CD4-positive, alpha-beta T cell treated with Interleukin-1 beta for 1 hour (primary cell): ENCODE results near the gene IZUMO4.
"Not testable (repeated sequence)": the region's sequence is repeated elsewhere in the genome, so short reads cannot be mapped to it uniquely, and the experiment has no call there.

ENCODE experiments used
- DNase-seq, 2 donors: peaks; one replicate each; pipeline ENCODE4 v3.0.0-alpha.2; 2020 to 2022

The IZUMO4 gene

GRCh38 chr19:2110822-2111221, 14.1 kb downstream of the IZUMO4 start:
- DNase-seq: no peak

DNA sequence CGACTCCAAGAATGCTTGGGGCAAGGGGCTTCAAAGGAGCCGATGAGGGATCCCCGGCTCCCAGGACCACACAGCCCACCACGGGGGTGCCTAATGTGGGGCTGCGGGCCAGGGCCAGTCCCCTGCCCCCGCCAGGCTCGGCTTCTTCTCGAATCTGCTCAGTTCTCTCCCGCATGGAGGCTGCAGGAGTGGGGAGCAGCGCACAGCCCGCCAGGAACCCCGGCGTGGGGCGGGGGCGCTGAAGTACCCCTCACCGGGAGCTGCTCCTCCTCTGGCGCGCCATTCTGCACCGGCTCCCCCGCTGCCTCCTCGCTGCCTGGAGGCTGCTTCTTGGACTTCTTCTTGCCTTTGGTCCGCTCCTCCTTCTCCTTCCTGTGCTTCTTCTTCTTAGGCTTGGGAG, 14.7 kb downstream of the IZUMO4 start:
- no peak for DNase-seq

GRCh38 chr19:2111886-2112285, 15.2 kb downstream of the IZUMO4 start:
- DNase-seq: no peak

- DNase-seq: no peak
Measured at GRCh38 chr19:2112516-2113320, 16.0 kb downstream of the IZUMO4 start.

DNA sequence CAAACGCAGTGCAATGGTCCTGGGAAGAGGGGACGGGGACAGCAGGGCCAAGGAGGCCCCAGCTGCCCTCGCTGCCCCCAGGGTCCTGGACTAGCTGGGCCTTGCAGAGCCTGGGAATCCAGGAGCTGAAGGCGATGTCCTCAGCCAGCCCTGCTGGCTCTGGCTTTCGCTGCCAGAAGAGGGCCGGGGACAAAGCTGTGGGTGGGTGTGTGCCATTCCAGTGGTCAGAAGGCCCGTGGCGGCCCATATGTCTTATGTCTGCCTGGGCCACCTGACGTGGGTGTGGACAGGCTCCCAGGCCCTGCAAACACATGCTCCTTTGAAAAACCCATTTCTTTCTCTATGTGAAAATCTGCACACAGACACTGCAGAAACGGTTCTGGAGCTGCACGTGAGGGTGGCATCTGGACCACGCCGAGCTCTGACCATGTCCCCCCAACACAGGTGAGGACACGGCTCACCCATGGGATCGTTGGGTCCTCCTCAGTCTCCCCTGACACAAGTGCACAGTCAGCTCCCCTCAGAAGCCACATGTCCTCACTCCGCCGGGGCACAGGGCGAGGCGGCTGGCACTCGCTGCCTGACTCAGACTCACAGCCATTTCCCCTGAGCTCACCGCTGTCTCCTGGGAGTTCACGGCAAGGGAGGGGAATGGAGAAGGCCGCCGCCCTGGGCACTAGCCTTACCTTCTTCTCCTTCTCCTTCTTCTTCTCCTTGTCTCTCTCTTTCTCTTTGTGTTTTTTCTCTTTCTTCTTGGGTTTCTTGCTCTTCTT, 16.9 kb downstream of the IZUMO4 start:
- no peak for DNase-seq

- DNase-seq: no peak
Measured at GRCh38 chr19:2114218-2114617, 17.5 kb downstream of the IZUMO4 start.

DNA sequence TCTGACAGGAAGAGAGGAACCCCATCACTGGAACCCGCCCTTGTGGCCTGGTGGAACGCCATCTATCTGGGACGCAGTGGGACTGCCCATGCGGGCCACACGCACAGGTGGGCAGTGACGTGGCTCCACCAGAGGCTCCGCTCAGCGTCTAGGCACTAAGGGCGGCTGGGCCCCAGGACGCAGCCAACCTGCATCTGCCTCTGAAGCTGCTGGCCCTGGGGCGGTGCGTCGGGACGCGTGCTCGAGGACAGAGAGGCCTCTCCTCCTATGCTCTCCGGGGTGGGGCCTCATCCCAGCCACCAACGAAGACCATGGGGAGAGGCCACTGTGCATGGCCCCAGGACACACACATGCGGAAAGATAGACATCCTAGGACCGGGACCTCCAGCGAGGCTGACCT, 18.1 kb downstream of the IZUMO4 start:
- no peak for DNase-seq

DNA sequence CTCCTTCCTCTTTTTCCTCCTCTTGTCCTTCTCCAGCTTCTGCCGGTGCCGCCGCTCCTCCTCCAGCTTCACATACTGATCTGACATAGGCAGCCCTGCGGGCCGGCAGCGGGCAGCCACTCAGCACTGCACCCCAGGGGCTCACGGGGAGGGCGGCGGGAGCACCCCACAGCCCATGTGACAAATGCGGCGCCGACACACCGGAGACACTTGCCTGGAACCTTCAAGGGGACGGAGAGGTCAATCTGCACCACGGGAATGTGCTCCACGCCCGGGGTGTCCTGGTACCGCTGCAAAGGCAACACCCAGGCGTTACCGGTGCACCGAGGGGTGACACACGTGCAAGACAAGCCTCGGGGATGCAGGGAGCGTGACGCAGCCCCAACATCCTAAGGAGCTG, 18.6 kb downstream of the IZUMO4 start:
- no peak for DNase-seq

DNA sequence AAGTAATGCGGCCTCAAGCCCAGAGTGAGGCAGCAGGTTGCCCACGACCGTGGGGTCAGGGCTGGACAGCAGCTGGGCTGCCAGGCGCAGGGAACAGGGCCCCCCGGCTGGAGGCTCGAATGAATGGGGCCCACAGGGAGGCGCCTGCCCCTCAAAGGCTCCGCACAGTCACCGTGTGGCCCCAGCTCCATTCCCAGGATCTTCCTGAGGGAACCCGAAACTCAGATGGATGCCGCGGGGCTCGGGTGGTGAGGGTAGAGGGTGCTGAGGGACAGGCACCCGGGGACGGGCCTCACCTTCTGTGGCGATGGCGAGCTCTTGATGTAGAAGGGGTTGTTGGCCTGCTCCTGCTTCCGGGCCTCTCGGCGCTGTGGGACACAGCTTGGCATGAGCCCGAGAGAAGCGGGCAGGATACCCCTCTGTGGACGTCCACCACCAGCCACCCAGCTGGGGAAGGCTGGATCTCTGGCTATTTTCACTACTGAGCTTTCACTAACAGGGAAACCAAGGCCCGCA, 19.3 kb downstream of the IZUMO4 start:
- DNase-seq: no peak

- no peak for DNase-seq
Measured at GRCh38 chr19:2116507-2116906, 19.8 kb downstream of the IZUMO4 start.

DNA sequence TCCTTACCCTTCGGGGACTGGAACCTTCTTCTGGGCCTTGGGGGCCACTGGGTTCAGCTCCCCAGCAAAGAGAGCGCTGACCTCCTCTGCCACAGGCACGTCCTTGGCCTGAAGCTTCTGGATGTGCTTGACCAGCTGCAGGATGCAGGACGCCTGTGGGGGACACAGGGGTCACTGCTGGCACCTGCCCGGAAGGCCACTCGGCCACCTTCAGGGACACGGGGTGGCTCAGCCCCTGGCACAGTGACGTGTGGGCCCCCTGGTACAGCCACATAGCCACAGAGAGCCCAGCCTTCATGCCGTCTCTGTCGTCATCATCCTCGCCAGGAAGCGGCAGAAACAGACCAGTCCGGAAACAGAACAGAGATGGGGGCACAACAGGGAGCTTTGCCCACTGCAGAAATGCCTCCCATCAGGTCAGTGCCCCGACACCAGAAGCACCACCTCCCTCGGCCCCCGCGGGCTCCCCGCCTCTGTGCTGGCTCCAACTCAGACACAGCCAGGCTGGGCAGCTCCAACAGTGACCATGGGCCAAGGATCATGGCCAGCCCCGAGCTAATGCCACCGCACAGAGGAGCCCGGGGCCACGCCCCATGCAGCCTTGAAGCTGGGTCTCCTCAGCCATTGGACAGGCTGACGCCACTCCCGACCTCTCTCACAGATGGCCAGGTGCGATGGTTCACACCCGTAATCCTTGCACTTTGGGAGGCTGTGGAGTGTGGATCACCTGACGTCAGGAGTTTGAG, 20.7 kb downstream of the IZUMO4 start:
- no peak for DNase-seq

GRCh38 chr19:2118438-2118837, 21.7 kb downstream of the IZUMO4 start:
- DNase-seq: no peak

- DNase-seq: no peak
Measured at GRCh38 chr19:2119921-2120785, 23.4 kb downstream of the IZUMO4 start.

GRCh38 chr19:2120821-2121220, 24.1 kb downstream of the IZUMO4 start:
- no peak for DNase-seq

DNA sequence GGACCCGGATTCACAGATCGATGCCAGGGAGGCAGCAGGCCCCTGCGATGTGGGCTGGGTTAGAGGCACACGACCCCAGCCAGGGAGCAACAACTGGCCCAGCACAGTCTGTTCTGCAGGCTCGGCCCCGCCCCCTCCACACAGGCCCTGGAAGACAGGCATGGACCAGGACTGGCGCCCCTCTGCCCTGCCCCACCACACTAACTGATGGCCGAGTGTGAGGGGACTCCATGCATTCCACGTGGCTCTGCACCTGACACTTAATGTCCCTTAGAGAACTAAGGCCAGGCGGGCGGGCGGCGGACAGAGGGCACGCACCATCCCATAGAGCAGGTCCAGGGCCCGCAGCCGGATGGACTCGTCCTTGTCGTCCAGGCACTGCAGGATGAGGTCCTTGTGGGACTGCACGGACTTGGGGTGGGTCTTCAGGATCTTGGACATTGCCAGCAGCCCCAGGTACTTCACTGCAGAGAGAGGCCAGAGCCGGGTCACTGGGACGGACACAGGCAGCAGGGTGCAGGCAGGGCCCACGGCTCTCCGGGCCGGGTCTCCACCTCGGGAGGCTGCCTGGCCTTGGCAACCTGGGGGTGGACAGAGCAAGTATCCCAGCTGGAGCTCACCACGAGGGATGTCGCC, 24.8 kb downstream of the IZUMO4 start:
- DNase-seq: no peak

GRCh38 chr19:2122251-2122650, 25.5 kb downstream of the IZUMO4 start:
- no peak for DNase-seq

GRCh38 chr19:2122982-2123381, 26.3 kb downstream of the IZUMO4 start:
- no peak for DNase-seq

GRCh38 chr19:2123682-2124387, 27.1 kb downstream of the IZUMO4 start:
- DNase-seq: no peak

GRCh38 chr19:2126879-2127518, 30.3 kb downstream of the IZUMO4 start:
- no peak for DNase-seq

DNA sequence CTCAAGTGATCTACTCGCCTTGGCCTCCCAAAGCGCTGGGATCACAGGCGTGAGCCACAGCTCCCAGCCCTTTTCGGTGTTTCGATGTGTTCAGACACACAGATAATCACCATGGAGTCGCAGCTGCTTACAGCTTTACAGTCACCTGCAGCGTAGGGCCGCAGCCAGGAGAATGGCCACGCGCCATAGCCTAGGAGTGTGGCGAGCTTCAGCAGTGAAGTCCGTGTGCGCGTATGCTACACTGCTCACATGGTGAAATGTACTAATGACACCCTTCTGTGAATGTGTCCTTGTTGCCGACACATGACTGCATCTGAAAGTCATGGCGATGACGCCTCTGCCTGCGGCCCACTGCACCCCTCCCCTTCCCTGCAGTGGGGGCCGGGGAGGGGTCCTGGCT, 31.0 kb downstream of the IZUMO4 start:
- no peak for DNase-seq

DNA sequence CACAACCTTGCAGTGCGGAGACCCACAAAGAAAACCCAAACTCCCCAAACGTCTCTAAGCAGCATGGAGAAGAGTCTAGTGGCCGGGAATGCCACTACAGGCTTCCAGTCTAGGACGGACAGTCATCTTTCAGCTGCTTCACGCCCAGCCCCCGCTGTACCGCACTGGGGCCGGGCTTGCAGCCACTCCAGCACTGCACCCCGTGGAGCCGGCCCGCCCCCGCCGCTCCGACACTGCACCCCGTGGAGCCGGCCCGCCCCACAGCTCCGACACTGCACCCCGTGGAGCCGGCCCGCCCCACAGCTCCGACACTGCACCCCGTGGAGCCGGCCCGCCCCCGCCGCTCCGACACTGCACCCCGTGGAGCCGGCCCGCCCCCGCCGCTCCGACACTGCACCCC, 31.5 kb downstream of the IZUMO4 start:
- DNase-seq: not testable (repeated sequence)
